ENCODE data around the gene FAM83G.
A peak's percentile ranks its signal among the peaks of the same experiment; 100 is the strongest.
"Not testable (repeated sequence)": the region's sequence is repeated elsewhere in the genome, so short reads cannot be mapped to it uniquely, and the experiment has no call there.

The FAM83G gene

GRCh38 chr17:19004421-19005136 is at the start of gene FAM83G:
FAM83G (minus strand) TSS chr17:19004764; CDS start chr17:19004041, 723 bp downstream.
- DNase-seq (ENCODE audit: low read depth, low spot score) = peak; percentile 65
- TF ChIP-seq CTCF (IDR thresholded peaks at IDR 0.05; ENCODE audit: low read depth, low read length) = no peak
- peak within 1 kb of the TSS; percentile 65 for H3K4me3 ChIP-seq (ENCODE audit: low read depth, low read length)
- in situ Hi-C loops (cut with HindIII; ENCODE audit: low sequenced_read_pairs) = no loop called here

- H3K4me3 ChIP-seq (ENCODE audit: low read depth, low read length); DNase-seq (ENCODE audit: low read depth, low spot score); in situ Hi-C loops (cut with HindIII; ENCODE audit: low sequenced_read_pairs): not testable (repeated sequence)
These were observed 44.3 kb upstream of the FAM83G start for GRCh38 chr17:19048826-19049225.

- DNase-seq (ENCODE audit: low read depth, low spot score); H3K4me3 ChIP-seq (ENCODE audit: low read depth, low read length); in situ Hi-C loops (cut with HindIII; ENCODE audit: low sequenced_read_pairs): not testable (repeated sequence)
These were observed 42.9 kb upstream of the FAM83G start for GRCh38 chr17:19047510-19047909.

- in situ Hi-C loops (cut with HindIII; ENCODE audit: low sequenced_read_pairs); H3K4me3 ChIP-seq (ENCODE audit: low read depth, low read length); DNase-seq (ENCODE audit: low read depth, low spot score): not testable (repeated sequence)
These were observed 42.3 kb upstream of the FAM83G start, which contains the start of gene GRAP for GRCh38 chr17:19046782-19047375. GRAP (minus strand) TSS chr17:19046957; CDS start chr17:19046926, 31 bp downstream.

GRCh38 chr17:19044643-19045042 is 40.1 kb upstream of the FAM83G start:
- H3K4me3 ChIP-seq (ENCODE audit: low read depth, low read length); DNase-seq (ENCODE audit: low read depth, low spot score); in situ Hi-C loops (cut with HindIII; ENCODE audit: low sequenced_read_pairs): not testable (repeated sequence)

- H3K4me3 ChIP-seq (ENCODE audit: low read depth, low read length); DNase-seq (ENCODE audit: low read depth, low spot score); in situ Hi-C loops (cut with HindIII; ENCODE audit: low sequenced_read_pairs): not testable (repeated sequence)
These were observed 38.5 kb upstream of the FAM83G start for GRCh38 chr17:19043032-19043431.

GRCh38 chr17:19042369-19042768 is 37.8 kb upstream of the FAM83G start:
- DNase-seq (ENCODE audit: low read depth, low spot score); H3K4me3 ChIP-seq (ENCODE audit: low read depth, low read length); in situ Hi-C loops (cut with HindIII; ENCODE audit: low sequenced_read_pairs): not testable (repeated sequence)

GRCh38 chr17:19041871-19042270 is 37.3 kb upstream of the FAM83G start:
- in situ Hi-C loops (cut with HindIII; ENCODE audit: low sequenced_read_pairs); H3K4me3 ChIP-seq (ENCODE audit: low read depth, low read length); DNase-seq (ENCODE audit: low read depth, low spot score): not testable (repeated sequence)

GRCh38 chr17:19040350-19040749 is 35.8 kb upstream of the FAM83G start:
- in situ Hi-C loops (cut with HindIII; ENCODE audit: low sequenced_read_pairs); H3K4me3 ChIP-seq (ENCODE audit: low read depth, low read length); DNase-seq (ENCODE audit: low read depth, low spot score): not testable (repeated sequence)

- in situ Hi-C loops (cut with HindIII; ENCODE audit: low sequenced_read_pairs) = not testable (repeated sequence)
These were observed 34.2 kb upstream of the FAM83G start for GRCh38 chr17:19038730-19039129.

GRCh38 chr17:19038007-19038406 is 33.4 kb upstream of the FAM83G start:
- in situ Hi-C loops (cut with HindIII; ENCODE audit: low sequenced_read_pairs); DNase-seq (ENCODE audit: low read depth, low spot score); H3K4me3 ChIP-seq (ENCODE audit: low read depth, low read length): not testable (repeated sequence)

More at GRCh38 chr17:19038730-19039129, 34.2 kb upstream of the FAM83G start:
- not testable (repeated sequence) for DNase-seq (ENCODE audit: low read depth, low spot score); H3K4me3 ChIP-seq (ENCODE audit: low read depth, low read length)

GRCh38 chr17:19037547-19037946 is 33.0 kb upstream of the FAM83G start:
- DNase-seq (ENCODE audit: low read depth, low spot score); in situ Hi-C loops (cut with HindIII; ENCODE audit: low sequenced_read_pairs); H3K4me3 ChIP-seq (ENCODE audit: low read depth, low read length): not testable (repeated sequence)

GRCh38 chr17:19036186-19036585 is 31.6 kb upstream of the FAM83G start:
- in situ Hi-C loops (cut with HindIII; ENCODE audit: low sequenced_read_pairs); DNase-seq (ENCODE audit: low read depth, low spot score); H3K4me3 ChIP-seq (ENCODE audit: low read depth, low read length): not testable (repeated sequence)

- H3K4me3 ChIP-seq (ENCODE audit: low read depth, low read length); DNase-seq (ENCODE audit: low read depth, low spot score); in situ Hi-C loops (cut with HindIII; ENCODE audit: low sequenced_read_pairs): not testable (repeated sequence)
These were observed 27.9 kb upstream of the FAM83G start for GRCh38 chr17:19032377-19032988.

Data from astrocyte of the spinal cord (primary cell).